Neuron (in vitro differentiated cells): Measurements from ENCODE around the gene FKBP4.
"Not testable (repeated sequence)": the region's sequence is repeated elsewhere in the genome, so short reads cannot be mapped to it uniquely, and the experiment has no call there.

Experiments
- H2AFZ ChIP-seq: one replicate; pipeline ENCODE4 v1.6.1; 2013; ENCODE audit warnings: low read depth, mild to moderate bottlenecking, inconsistent platforms, low read length, moderate library complexity
- H3K27me3 ChIP-seq: one replicate; pipeline ENCODE4 v1.6.1; 2013; ENCODE audit warnings: low read length; ENCODE audit not compliant: insufficient read depth
- H3K36me3 ChIP-seq: one replicate; pipeline ENCODE4 v1.6.1; 2013; ENCODE audit warnings: low read length; ENCODE audit not compliant: insufficient read depth
- H3K4me1 ChIP-seq: one replicate; pipeline ENCODE4 v1.6.1; 2013; ENCODE audit warnings: low read length; ENCODE audit not compliant: insufficient read depth
- H3K4me3 ChIP-seq: 2 replicates; pipeline ENCODE4 v1.5.1; 2013; ENCODE audit warnings: mild to moderate bottlenecking, low read length, moderate library complexity
- H3K9me3 ChIP-seq: one replicate; pipeline ENCODE4 v1.6.1; 2013; ENCODE audit warnings: low read length

FKBP4 gene

DNA sequence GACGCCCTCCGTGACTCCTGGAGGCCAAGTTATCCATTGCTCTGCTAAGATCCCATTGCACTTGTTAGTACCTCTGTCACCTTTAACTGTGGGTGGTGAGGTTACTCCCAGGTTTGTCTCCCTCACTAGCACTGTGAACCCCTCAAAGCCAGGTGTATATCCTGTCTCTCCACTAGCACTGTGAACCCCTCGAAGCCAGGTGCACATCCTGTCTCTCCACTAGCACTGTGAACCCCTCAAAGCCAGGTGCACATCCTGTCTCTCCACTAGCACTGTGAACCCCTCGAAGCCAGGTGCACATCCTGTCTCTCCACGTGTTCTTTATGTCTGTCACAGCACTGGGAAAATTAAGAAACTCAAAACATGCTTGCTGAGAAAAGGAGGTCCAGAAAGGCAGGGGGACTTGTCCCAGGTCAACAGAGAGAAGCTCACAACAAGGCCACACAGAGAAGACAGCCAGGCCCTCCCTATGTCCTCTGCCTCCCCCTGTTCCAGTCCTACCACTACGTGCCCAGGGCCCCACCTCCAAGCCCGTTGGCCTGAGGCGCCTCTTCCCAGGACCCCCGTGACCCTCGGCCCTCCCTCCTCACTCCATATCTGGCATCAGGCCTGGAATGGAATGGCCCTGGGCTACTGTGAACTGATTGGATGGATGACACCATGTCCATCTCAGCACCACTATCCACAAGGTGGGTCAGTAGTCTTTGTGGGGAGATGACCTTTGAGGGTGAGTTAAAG lies 26.4 kb upstream of the FKBP4 start:
- H3K9me3 ChIP-seq = no peaks in the 10 kb centered on the region
- no peak overlapping the region for H3K4me3 ChIP-seq
- H3K36me3 ChIP-seq = no peaks in the 10 kb centered on the region
- H2AFZ ChIP-seq = no peak overlapping the region
- peaks cover 4% of the 10 kb centered on the region for H3K27me3 ChIP-seq
- H3K4me1 ChIP-seq = no peaks in the 10 kb centered on the region

DNA sequence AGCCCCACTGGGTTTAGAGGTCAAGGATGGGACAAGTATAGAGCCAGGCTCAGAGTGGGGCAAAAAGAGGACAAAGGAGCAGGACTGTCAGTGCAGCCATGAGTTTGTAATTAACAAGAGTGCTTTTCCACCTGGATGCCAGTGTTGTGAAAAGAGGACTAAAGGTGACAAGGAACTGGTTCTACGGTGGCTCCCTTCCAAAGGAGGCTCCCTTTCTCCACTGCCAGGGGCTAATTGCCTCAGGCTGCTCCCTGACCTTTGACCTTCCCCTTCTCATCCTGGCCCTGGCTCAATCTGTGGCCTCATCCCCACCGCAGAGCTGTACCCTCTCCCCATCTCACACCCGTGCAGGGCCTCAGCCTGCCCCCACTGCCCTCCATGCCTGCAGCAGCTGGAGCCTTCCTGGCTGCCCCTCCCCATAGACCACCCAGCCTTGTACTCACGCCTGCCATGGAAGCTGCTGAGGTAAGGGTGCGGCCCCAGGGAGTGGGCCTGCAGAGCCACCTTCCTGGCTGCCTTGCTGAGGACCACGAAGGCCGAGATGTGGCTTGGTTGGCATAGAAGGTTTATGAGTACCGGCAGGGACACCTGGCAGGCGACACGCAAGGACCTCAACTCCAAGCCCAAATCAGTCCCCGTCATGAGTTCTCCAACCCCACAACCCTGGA lies 24.8 kb upstream of the FKBP4 start:
- H3K36me3 ChIP-seq = no peaks in the 10 kb centered on the region
- H3K4me3 ChIP-seq = no peak overlapping the region
- H3K4me1 ChIP-seq = no peaks in the 10 kb centered on the region
- no peaks in the 10 kb centered on the region for H3K9me3 ChIP-seq
- H3K27me3 ChIP-seq = peaks cover 7% of the 10 kb centered on the region
- H2AFZ ChIP-seq = no peak overlapping the region

DNA sequence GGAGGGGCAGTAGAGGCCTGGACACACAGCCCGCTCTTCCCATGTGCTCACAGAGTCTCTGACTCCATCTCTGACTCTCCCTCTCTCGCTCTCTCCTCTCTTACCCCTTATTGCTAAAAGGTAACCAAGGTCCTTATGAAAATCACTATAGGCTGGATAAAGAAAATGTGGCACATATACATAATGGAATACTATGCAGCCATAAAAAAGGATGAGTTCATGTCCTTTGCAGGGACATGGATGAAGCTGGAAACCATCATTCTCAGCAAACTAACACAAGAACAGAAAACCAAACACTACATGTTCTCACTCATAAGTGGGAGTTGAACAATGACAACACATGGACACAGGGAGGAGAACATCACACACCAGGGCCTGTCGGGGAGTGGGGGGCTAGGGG lies 24.2 kb upstream of the FKBP4 start:
- not testable (repeated sequence) for H2AFZ ChIP-seq, H3K9me3 ChIP-seq, H3K36me3 ChIP-seq, H3K4me3 ChIP-seq, H3K4me1 ChIP-seq, H3K27me3 ChIP-seq

DNA sequence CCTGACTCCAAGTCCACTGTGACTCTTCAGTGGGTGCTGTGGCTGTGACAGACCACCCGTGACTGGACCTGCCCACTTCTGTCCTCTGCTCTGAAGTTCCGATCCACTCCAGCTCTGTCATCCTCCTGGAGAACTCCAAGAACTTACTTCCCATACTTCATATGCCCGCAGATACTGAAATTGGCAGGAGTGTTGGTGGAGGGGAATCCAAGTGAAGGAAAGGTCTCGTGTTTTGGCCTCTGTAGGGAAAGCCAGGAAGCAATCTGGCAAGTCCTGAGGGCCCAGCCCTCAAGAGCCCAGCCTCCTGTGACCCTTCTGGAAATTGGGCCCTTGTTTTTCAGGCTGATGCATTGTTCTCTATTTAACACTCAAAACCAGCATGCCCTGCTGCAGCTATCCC lies 22.4 kb upstream of the FKBP4 start:
- H3K4me1 ChIP-seq = no peaks in the 10 kb centered on the region

DNA sequence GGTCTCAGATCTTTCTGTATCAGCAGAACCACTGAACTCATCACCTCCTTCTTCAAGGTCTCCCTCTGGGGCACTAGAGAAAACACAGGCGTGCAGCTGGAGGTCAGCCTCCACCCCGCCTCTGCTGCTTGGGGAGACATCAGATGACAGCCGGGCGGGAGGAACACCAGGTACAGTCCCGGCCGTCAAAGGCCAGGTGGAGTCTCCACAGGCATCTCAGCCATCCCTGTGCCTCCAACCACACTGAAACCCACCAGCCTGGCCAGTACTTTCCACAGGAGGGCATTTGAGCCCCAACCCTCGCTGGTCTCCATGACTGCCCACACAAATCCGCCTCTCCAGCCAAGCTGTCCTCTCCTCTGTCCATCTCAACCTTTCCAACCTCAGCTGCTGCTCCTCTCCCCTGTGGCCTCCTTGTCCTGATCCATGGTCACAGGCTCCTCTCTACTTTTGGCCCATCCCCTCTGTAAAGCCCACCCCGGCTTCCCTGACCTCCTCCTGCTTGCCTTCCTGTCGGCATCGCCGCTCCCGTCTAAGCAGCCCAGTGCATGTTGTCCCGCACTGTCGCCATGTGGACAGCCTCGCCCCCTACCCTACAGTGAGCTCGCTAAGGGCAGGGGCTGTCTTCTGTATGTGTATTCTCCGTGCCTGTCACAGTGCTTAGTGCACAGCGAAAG lies 21.4 kb upstream of the FKBP4 start:
- H3K4me1 ChIP-seq = no peaks in the 10 kb centered on the region
- H3K27me3 ChIP-seq = peaks cover 7% of the 10 kb centered on the region
- no peak overlapping the region for H2AFZ ChIP-seq
- H3K36me3 ChIP-seq = no peaks in the 10 kb centered on the region
- H3K4me3 ChIP-seq = no peak overlapping the region
- H3K9me3 ChIP-seq = no peaks in the 10 kb centered on the region

More for the DNA sequence above, 22.4 kb upstream of the FKBP4 start:
- Histone ChIP-seq H3K9me3 (no peaks in the 10 kb centered on the region), H3K36me3 (no peaks in the 10 kb centered on the region), H3K27me3 (peaks cover 7% of the 10 kb centered on the region), H2AFZ (no peak overlapping the region), H3K4me3 (no peak overlapping the region)

DNA sequence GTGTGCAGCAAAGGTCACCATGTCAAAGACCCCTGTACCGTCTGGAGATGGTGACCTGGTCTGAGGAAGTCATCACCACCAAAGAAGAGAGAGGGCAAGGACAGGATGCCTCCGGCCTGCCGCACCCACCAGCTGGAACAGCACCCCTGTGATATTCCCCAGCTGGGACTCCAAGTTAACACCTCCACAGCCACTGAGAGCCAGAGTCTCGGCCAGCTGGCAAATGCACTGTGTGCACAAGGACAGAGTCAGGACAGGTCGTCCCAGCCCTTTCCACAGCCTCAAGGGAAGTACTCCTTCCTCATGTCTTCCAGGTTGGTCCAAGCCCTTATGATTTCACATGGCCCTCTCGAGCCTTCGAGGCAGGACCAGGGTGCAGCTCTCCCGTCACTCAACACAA lies 19.3 kb upstream of the FKBP4 start:
- Histone ChIP-seq H3K9me3 (no peaks in the 10 kb centered on the region), H3K27me3 (peaks cover 7% of the 10 kb centered on the region), H3K4me1 (no peaks in the 10 kb centered on the region), H3K4me3 (no peak overlapping the region), H3K36me3 (no peaks in the 10 kb centered on the region), H2AFZ (no peak overlapping the region)

DNA sequence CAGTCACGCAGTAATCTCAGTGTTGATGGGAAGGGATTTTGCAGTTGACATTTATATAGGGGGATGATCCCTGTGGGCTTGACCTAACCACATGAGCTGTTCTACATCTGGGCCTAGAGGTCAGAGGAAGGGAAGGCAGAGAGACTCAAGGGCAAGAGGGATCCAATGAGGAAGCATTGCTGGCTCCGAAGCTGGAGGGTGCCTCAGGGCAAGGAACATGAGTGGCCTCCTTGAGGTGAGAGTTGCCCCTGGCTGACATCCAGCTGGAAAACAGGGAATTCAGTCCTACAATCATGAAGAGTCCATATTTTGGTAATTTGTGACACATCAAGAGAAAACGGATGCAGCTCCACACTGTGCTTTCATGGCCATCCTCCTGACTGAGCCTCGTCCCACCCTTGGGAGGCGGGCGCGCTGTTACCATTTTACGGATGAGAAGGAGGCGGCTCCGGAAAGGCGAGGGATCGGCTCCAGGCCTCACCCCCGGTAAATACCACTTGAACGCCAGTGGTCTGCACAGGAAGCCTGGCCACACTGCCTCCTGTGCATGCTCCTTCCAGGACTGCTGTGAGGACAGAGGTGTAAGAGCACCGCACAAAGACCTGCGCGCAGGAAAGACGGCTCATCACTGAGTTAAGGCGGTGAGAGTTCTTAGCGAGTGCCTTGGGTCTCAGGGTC lies 18.5 kb upstream of the FKBP4 start:
- H3K4me1 ChIP-seq = no peaks in the 10 kb centered on the region
- H3K4me3 ChIP-seq = no peak overlapping the region
- H3K27me3 ChIP-seq = peaks cover 7% of the 10 kb centered on the region
- H3K9me3 ChIP-seq = no peaks in the 10 kb centered on the region
- no peaks in the 10 kb centered on the region for H3K36me3 ChIP-seq
- H2AFZ ChIP-seq = no peak overlapping the region

DNA sequence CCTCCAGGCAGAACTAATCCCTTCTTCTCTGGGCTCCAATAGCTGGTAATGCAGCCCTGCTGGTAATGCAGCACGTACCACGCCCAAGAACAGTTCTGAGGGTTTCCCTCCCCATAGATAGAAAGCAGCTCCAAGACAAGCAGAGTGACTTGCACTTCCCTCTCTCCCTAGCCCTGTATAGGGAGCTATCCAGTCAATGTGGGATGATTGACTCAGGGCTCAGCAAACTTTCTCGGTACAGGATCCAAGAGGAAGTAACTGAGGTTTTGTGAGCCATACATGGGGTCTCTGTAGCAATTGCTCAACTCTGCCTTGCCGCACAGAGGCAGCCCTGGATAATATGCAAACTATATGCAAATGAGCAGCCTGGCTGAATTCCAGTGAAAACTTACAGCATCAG lies 15.5 kb upstream of the FKBP4 start:
- Histone ChIP-seq H3K9me3 (no peaks in the 10 kb centered on the region), H3K36me3 (no peaks in the 10 kb centered on the region), H3K4me1 (peaks cover 2% of the 10 kb centered on the region), H3K27me3 (no peaks in the 10 kb centered on the region), H3K4me3 (no peak overlapping the region), H2AFZ (no peak overlapping the region)

DNA sequence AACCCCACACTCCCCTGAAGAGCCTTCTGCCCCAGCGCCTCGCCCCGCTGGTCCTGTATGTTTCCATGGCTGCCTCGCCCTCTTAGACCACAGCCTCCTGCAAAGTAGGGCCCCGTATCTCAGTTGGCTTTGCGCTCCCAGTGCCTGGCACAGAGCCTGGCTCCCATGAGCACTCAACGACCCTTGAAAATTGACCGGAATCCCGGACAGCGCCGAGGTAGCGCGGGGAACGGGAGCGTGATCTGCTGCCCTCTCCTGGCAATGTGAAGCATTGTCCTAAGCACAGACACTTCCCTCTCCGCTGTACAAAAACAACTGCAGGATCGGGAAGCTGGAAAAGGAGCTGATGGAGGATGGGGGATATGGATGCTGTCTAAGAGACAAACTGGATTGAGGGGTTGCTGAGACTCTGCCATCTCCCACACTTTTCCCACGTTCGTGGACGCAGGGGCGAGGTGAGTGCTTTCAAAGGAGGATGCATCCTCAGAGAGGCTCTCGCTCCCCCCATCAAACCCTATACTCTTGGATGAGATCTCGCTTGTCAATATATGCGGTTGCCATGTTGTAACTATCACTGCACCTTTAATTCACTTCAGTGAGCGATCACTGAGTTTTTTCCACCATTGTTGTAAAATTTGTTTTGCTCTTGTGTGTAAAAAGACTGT lies 10.7 kb upstream of the FKBP4 start:
- no peaks in the 10 kb centered on the region for H3K9me3 ChIP-seq

DNA sequence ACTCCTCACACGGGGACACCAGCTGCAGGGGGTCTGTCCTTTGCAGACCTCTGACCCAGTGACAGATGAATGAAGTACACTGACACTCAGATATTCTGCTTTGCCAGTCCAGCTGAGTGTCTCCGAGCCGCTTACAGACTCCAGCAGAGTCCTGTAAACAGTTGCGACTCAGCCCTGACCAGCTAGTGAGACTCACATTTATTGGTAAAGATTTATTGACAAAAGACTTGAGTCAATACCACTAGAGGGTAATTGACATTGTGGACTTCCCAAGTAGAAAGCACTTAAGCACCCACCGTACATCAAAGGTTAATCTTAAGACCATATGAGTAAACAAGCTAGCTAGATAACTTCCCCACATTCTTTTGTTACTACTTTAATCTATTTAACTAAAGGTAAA lies 9.8 kb upstream of the FKBP4 start:
- Histone ChIP-seq H3K4me3 (no peak overlapping the region), H3K36me3 (no peaks in the 10 kb centered on the region), H3K4me1 (peaks cover 5% of the 10 kb centered on the region)

More for the DNA sequence above, 10.7 kb upstream of the FKBP4 start:
- Histone ChIP-seq H3K27me3 (no peaks in the 10 kb centered on the region), H3K36me3 (no peaks in the 10 kb centered on the region), H3K4me1 (peaks cover 5% of the 10 kb centered on the region), H3K4me3 (peak overlapping the region; percentile 1), H2AFZ (no peak overlapping the region)

DNA sequence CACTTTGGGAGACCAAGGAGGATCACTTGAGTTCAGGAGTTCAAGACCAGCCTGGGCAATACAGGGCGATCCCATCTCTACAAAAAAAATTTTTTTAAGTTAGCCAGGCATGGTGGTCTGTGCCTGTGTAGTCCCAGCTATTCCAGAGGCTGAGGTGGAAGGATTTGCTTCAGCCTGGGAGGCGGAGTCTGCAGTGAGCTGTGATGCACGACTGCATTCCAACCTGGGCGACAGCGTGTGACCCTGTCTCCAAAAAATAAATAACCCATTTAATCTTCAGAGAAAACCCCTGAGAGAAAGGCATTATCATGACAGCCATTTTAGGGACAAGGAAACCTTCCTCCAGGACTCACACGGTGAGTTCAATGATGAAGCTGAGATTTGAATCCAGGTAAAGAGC lies 3.7 kb upstream of the FKBP4 start:
- H3K36me3 ChIP-seq = no peaks in the 10 kb centered on the region
- no peak overlapping the region for H2AFZ ChIP-seq
- H3K27me3 ChIP-seq = no peaks in the 10 kb centered on the region
- H3K4me1 ChIP-seq = peaks cover 7% of the 10 kb centered on the region
- no peaks in the 10 kb centered on the region for H3K9me3 ChIP-seq
- H3K4me3 ChIP-seq = no peak overlapping the region

More for the DNA sequence above, 9.8 kb upstream of the FKBP4 start:
- Histone ChIP-seq H3K27me3 (no peaks in the 10 kb centered on the region), H3K9me3 (no peaks in the 10 kb centered on the region), H2AFZ (no peak overlapping the region)

DNA sequence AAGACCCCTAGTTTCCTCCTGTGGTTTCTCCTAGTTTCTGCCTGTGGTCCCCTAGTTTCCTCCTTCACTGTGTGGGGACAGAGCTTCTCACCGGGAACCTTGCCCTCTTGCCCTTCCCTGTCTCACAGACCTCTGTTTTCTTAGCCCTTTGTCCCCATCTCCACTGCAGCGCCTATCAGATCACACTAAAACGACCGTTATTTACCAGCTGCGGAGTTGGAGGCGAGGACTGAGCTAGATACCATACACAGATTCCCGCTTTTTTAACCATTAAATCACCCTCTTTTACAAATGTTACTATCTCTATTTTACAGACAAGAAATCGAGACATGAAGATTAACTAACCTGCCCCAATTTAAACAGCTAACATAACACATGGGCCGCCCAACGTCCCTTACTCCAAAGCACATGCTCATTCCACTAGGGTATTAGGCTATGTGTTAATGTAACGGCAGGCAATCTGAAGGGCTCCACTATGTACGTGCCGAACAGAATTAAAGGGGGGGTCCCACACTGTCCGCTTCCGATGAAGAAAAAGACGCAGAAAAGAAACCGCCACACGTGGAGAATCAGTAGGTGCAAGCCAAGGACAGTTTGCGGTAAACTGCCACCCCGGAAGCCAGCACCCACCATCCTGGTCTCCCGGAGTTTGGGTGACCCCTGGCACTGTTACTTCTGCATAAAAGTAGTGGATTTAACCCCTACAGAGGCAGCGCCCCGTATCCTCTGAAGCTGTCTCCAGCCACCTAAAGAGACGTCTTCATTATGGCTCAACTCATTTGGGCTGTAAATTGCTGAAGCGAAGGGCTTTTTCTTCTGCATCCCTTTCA lies 1.9 kb upstream of the FKBP4 start:
- peaks cover 15% of the 10 kb centered on the region for H3K4me1 ChIP-seq
- no peak overlapping the region for H3K4me3 ChIP-seq
- peaks cover 12% of the 10 kb centered on the region for H3K36me3 ChIP-seq
- no peak overlapping the region for H2AFZ ChIP-seq
- no peaks in the 10 kb centered on the region for H3K9me3 ChIP-seq
- H3K27me3 ChIP-seq = no peaks in the 10 kb centered on the region
